Ramos (cell line): ENCODE results near the gene ATP11A.

Experiments
- in situ Hi-C: fragments of 300-500 bp; cut with MboI; formaldehyde crosslinking; loops from one replicate; pipeline ENCODE4 v1.14.3; 2022; ENCODE audit warnings: low sequenced_read_pairs; ENCODE audit not compliant: unreplicated experiment

ATP11A gene

GRCh38 chr13:112689303-112690245 is at the start of gene ATP11A:
Gene ATP11A (plus strand): TSS chr13:112690038. CDS start chr13:112690417, 379 bp downstream.
- in situ Hi-C loops = no loop called here

- in situ Hi-C loops = loop anchor here (25.0 kb wide), 1 partner anchor 221 kb away; no protein-coding TSS in a partner anchor
Measured at GRCh38 chr13:112641456-112642089, 48.3 kb upstream of the ATP11A start.

GRCh38 chr13:112642090-112642460 is 47.8 kb upstream of the ATP11A start:
- in situ Hi-C loops = loop anchor here (25.0 kb wide), 1 partner anchor 220 kb away; no protein-coding TSS in a partner anchor

- in situ Hi-C loops = loop anchor here (25.0 kb wide), 1 partner anchor 218 kb away; no protein-coding TSS in a partner anchor
Measured at GRCh38 chr13:112643759-112644459, 45.9 kb upstream of the ATP11A start.

GRCh38 chr13:112645327-112645914 is 44.4 kb upstream of the ATP11A start:
- in situ Hi-C loops = loop anchor here (25.0 kb wide), 1 partner anchor 217 kb away; no protein-coding TSS in a partner anchor

- in situ Hi-C loops = loop anchor here (25.0 kb wide), 1 partner anchor 215 kb away; no protein-coding TSS in a partner anchor
Measured at GRCh38 chr13:112647256-112647655, 42.6 kb upstream of the ATP11A start.

GRCh38 chr13:112648101-112648500 is 41.7 kb upstream of the ATP11A start:
- in situ Hi-C loops = loop anchor here (25.0 kb wide), 1 partner anchor 214 kb away; no protein-coding TSS in a partner anchor

GRCh38 chr13:112648966-112649690 is 40.7 kb upstream of the ATP11A start:
- in situ Hi-C loops = loop anchor here (25.0 kb wide), 1 partner anchor 213 kb away; no protein-coding TSS in a partner anchor

GRCh38 chr13:112651311-112651710 is 38.5 kb upstream of the ATP11A start:
- in situ Hi-C loops = no loop called here

GRCh38 chr13:112651750-112652511 is 37.9 kb upstream of the ATP11A start:
- in situ Hi-C loops = no loop called here

- in situ Hi-C loops = no loop called here
Measured at GRCh38 chr13:112652512-112653070, 37.2 kb upstream of the ATP11A start.

GRCh38 chr13:112653071-112653470 is 36.8 kb upstream of the ATP11A start:
- in situ Hi-C loops = no loop called here

GRCh38 chr13:112655913-112656312 is 33.9 kb upstream of the ATP11A start:
- in situ Hi-C loops = no loop called here

GRCh38 chr13:112657850-112658445 is 31.9 kb upstream of the ATP11A start:
- in situ Hi-C loops = no loop called here

GRCh38 chr13:112658808-112659207 is 31.0 kb upstream of the ATP11A start:
- in situ Hi-C loops = no loop called here

- in situ Hi-C loops = no loop called here
Measured at GRCh38 chr13:112661291-112661690, 28.5 kb upstream of the ATP11A start.

GRCh38 chr13:112664501-112665203 is 25.2 kb upstream of the ATP11A start:
- in situ Hi-C loops = no loop called here
